GM23248 (cell line): ENCODE results near the gene MED25. TPM values are rescaled to one million over a fixed set of nuclear protein-coding genes. Genes with fewer than 3 reads are reported as not detected.
A peak's percentile ranks its signal among the peaks of the same experiment; 100 is the strongest.
"Not testable (repeated sequence)": the region's sequence is repeated elsewhere in the genome, so short reads cannot be mapped to it uniquely, and the experiment has no call there.

Source experiments
- DNase-seq: peaks from one replicate; pipeline ENCODE4 v3.0.0-alpha.2; 2015
- H2AFZ ChIP-seq: fragments of 200-600 bp; sonication (generic); 2 replicates; pipeline ENCODE4 v1.6.1; 2016; ENCODE audit warnings: antibody characterized with exemption
- H3F3A ChIP-seq: fragments of 200-600 bp; sonication (generic); 2 replicates; pipeline ENCODE4 v1.6.1; 2016; ENCODE audit warnings: mild to moderate bottlenecking, antibody characterized with exemption, mixed run types; ENCODE audit not compliant: insufficient read depth
- H3K27ac ChIP-seq: fragments of 200-600 bp; sonication (generic); 2 replicates; pipeline ENCODE4 v1.5.1; 2016; ENCODE audit warnings: mild to moderate bottlenecking
- H3K27me3 ChIP-seq: fragments of 200-600 bp; sonication (generic); replicated peaks from 2 replicates; pipeline ENCODE4 v1.6.1; 2016; ENCODE audit warnings: mild to moderate bottlenecking; ENCODE audit not compliant: insufficient read depth
- H3K36me3 ChIP-seq: fragments of 200-600 bp; sonication (generic); 2 replicates; pipeline ENCODE4 v1.6.1; 2016; ENCODE audit warnings: low read depth, mild to moderate bottlenecking
- H3K4me1 ChIP-seq: fragments of 200-600 bp; sonication (generic); 2 replicates; pipeline ENCODE4 v1.6.1; 2016; ENCODE audit warnings: mild to moderate bottlenecking; ENCODE audit not compliant: insufficient read depth
- H3K4me2 ChIP-seq: fragments of 200-600 bp; sonication (generic); one replicate; pipeline ENCODE4 v1.6.1; 2016; ENCODE audit warnings: mild to moderate bottlenecking; ENCODE audit not compliant: unreplicated experiment
- H3K4me3 ChIP-seq: fragments of 200-600 bp; sonication (generic); 2 replicates; pipeline ENCODE4 v1.5.1; 2016; ENCODE audit warnings: mild to moderate bottlenecking
- H3K79me2 ChIP-seq: fragments of 200-600 bp; sonication (generic); 2 replicates; pipeline ENCODE4 v1.6.1; 2016; ENCODE audit warnings: mild to moderate bottlenecking; ENCODE audit not compliant: insufficient read depth
- H3K9ac ChIP-seq: fragments of 200-600 bp; sonication (generic); 2 replicates; pipeline ENCODE4 v1.6.1; 2016; ENCODE audit warnings: mild to moderate bottlenecking
- H3K9me2 ChIP-seq: fragments of 200-600 bp; sonication (generic); 2 replicates; pipeline ENCODE4 v1.6.1; 2016; ENCODE audit warnings: mixed run types, mild to moderate bottlenecking, moderate library complexity; ENCODE audit not compliant: insufficient read depth
- H3K9me3 ChIP-seq: fragments of 200-600 bp; sonication (generic); one replicate; pipeline ENCODE4 v1.6.1; 2017; ENCODE audit warnings: low read depth
- H4K20me1 ChIP-seq: fragments of 200-600 bp; sonication (generic); 2 replicates; pipeline ENCODE4 v1.6.0; 2016; ENCODE audit not compliant: insufficient read depth
- EZH2 ChIP-seq: fragments of 200-600 bp; sonication (generic); IDR thresholded peaks from 2 replicates; pipeline ENCODE4 v1.6.1; 2018; ENCODE audit warnings: antibody characterized with exemption, mild to moderate bottlenecking; ENCODE audit not compliant: insufficient read depth, poor library complexity, severe bottlenecking
- EZH2phosphoT487 ChIP-seq: fragments of 200-600 bp; sonication (generic); IDR thresholded peaks from 2 replicates; pipeline ENCODE4 v1.6.1; 2018; ENCODE audit warnings: antibody characterized with exemption, moderate library complexity, mild to moderate bottlenecking, low read depth; ENCODE audit not compliant: insufficient read depth
- WGBS, 2 experiments: methylation state at CpG; one replicate each; pipeline ENCODE4 v1.1.6; 2015 to 2017; ENCODE audit warnings: low lambda C conversion rate in 2 of 2, low coverage in 1 of 2; ENCODE audit errors: missing lambda C conversion rate in 2 of 2; 5-methylcytosine and 5-hydroxymethylcytosine counted together
- in situ Hi-C: fragments of 300-500 bp; cut with MboI; formaldehyde crosslinking; loops from 2 replicates; pipeline ENCODE4 v1.15.0; 2020
- polyA plus RNA-seq: library from polyadenylated mRNA; unstranded; fragments of >200 nt; fragmentation: Nextera tagmentation; extraction: Ambion mirVana; gene quantifications from 2 replicates; pipeline ENCODE4 v1.2.1, GENCODE V29; 2016
- total RNA-seq: library from RNA; depleted of rRNA; stranded (reverse); fragments of >200 nt; shearing (Covaris generic); gene quantifications from 2 replicates; pipeline ENCODE4 v1.2.3, GENCODE V29; 2014

Gene MED25
- total and polyA plus RNA-seq, 2 experiments from 2014 or later: 21.8 to 21.9 TPM

DNA sequence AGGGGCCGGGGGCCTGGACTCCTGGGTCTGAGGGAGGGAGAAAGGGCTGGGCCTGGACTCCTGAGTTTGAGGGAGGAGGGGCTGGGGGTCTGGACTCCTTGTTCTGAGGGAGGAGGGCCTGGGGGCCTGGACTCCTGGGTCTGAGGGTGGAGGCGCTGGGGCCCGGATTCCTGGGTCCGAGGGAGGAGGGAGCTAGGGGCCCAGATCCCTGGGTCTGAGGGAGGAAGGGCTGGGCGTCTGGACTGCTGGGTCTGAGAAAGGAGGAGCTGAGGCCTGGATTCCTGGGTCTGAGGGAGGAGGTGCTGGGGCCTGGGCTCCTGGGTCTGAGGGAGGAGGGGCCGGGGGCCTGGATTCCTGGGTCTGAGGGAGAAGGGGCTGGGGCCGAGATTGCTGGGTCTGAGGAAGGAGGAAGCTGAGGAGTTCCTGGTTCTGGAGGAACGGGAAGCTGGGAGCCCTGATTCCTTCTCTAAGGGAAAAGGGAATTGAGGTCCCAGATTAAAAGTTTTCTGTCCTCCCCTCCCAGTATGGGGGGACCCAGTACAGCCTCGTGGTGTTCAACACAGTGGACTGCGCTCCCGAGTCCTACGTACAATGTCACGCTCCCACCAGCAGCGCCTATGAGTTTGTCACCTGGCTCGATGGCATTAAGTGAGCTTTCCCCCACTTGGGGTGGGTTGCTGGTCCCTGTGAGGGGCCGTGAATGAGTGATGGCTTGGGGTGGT, 721 bp downstream of the MED25 start:
- TF ChIP-seq EZH2phosphoT487 (no peak), EZH2 (no peak)
- 5 to 9% methylated on average over 9 to 16 of the region's 16 CpGs for WGBS, 2 experiments

DNA sequence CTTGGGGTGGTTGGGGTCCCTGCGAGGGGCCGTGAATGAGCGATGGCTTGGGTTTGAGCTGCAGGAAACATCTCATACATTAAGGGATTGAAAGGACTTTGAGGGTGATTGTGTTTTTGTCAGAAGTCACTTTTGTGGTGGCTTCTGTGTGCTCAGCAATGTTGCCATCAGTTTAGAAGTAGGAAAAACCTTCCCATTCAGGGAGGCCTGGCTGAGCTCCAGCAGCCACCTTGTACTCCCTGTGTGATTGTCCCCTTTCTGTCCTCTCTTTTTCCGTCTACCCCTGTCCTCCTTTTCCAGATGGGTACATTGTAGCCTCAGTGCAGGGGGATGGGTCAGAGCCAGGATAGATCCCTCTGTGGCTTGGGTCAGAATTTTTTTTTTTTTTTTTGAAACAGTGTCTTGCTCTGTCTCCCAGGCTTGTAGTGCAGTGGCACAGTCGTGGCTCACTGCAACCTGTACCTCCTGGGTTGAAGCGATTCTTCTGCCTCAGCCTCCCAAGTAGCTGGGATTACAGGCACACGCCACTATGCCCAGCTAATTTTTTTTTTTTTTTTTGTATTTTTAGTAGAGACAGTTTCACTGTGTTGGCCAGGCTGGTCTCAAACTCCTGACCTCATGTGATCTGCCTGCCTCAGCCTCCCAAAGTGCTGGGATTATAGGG, 1.5 kb downstream of the MED25 start:
- Histone ChIP-seq H3K9ac (peak overlapping the region; percentile 95), H3K4me3 (peak overlapping the region; percentile 89), H3K4me2 (peak overlapping the region; percentile 80), H3K27ac (0 out of 2 replicates have a peak overlapping the region, but pooled peaks have one; percentile 96), H3K79me2 (peaks cover 58% of the 10 kb centered on the region)
- H2AFZ ChIP-seq, H3K9me3 ChIP-seq, H4K20me1 ChIP-seq, H3K9me2 ChIP-seq, H3F3A ChIP-seq, H3K36me3 ChIP-seq, in situ Hi-C loops, H3K27me3 ChIP-seq, H3K4me1 ChIP-seq: not testable (repeated sequence)
- 83 to 88% methylated on average over 7 of the region's 7 CpGs for WGBS, 2 experiments
- peak; percentile 33 for DNase-seq

More for the DNA sequence above, 721 bp downstream of the MED25 start:
- Histone ChIP-seq H3K27ac (peak overlapping the region; percentile 96), H2AFZ (peak overlapping the region; percentile 75), H4K20me1 (no peaks in the 10 kb centered on the region), H3K9ac (peak overlapping the region; percentile 95), H3K36me3 (no peaks in the 10 kb centered on the region; the same call in 1 of the 2 replicates), H3K9me3 (no peaks in the 10 kb centered on the region), H3K4me1 (peaks cover 13% of the 10 kb centered on the region), H3K79me2 (peaks cover 51% of the 10 kb centered on the region), H3K9me2 (no peaks in the 10 kb centered on the region), H3K4me2 (peak overlapping the region; percentile 80), H3F3A (no peaks in the 10 kb centered on the region), H3K4me3 (peak overlapping the region; percentile 89), H3K27me3 (no peaks in the 10 kb centered on the region)
- in situ Hi-C loops: no loop called here
- peak; percentile 47 for DNase-seq

DNA sequence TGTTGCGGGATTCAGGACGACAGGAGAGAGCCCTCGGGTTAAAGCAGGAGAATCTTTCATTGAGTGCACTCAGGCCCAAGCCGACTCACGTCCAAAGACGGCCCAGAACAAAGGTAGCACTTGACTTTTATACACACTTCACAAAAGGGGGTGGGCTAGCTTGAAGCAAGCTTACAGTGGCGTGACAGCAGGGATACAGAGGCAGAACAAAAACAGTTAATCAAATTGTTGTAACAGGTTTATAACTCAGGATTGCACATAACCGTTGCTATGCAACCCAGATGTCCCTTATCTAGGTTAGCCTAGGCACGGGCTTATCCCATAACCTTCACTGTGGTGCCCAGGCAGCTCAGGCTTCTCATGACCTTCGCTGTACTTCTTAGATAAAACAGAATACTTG, 2.0 kb downstream of the MED25 start:
- Histone ChIP-seq H3K9me2 (no peaks in the 10 kb centered on the region), H3K79me2 (peaks cover 64% of the 10 kb centered on the region), H3K27ac (no peak overlapping the region), H3K27me3 (no peaks in the 10 kb centered on the region), H3K36me3 (no peaks in the 10 kb centered on the region; the same call in 1 of the 2 replicates), H3K9me3 (no peaks in the 10 kb centered on the region), H4K20me1 (no peaks in the 10 kb centered on the region), H3K4me3 (no peak overlapping the region), H3F3A (no peaks in the 10 kb centered on the region), H3K9ac (peak overlapping the region; percentile 95; the same call in 1 of the 2 replicates), H3K4me1 (peaks cover 6% of the 10 kb centered on the region; the same call in 1 of the 2 replicates), H3K4me2 (no peak overlapping the region), H2AFZ (no peak overlapping the region)
- in situ Hi-C loops: no loop called here
- DNase-seq: no peak
- TF ChIP-seq EZH2phosphoT487: no peak
- TF ChIP-seq EZH2: no peak
- WGBS, 2 experiments: 77 to 78% methylated on average over 10 of the region's 10 CpGs

DNA sequence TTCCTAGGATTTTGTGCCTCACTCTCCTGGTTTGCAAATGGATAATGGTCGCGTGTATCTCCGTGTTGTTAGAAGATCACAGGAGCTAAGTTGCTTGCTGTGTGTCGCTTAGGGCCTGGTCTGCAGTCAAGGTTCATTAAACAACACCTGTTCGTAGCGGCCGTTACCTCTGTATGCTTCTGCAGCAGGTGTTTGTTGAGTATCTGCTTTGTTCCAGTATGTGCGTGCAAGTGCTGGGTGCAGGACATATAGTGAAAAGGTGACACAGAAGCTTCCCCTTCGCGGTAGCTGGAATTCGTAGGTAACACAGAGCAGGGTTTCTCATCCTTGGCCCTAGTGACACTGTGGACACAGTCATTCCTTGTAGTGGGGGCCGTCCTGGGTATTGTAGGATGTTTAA, 5.4 kb downstream of the MED25 start:
- Histone ChIP-seq H3K27ac (no peak overlapping the region), H4K20me1 (no peaks in the 10 kb centered on the region), H3K4me2 (no peak overlapping the region), H2AFZ (no peak overlapping the region), H3F3A (no peaks in the 10 kb centered on the region), H3K4me1 (peaks cover 6% of the 10 kb centered on the region; the same call in 1 of the 2 replicates), H3K36me3 (no peaks in the 10 kb centered on the region; the same call in 1 of the 2 replicates), H3K9ac (no peak overlapping the region), H3K4me3 (no peak overlapping the region), H3K27me3 (no peaks in the 10 kb centered on the region), H3K79me2 (peaks cover 73% of the 10 kb centered on the region), H3K9me3 (no peaks in the 10 kb centered on the region), H3K9me2 (no peaks in the 10 kb centered on the region)
- in situ Hi-C loops: no loop called here
- WGBS, 2 experiments: 89 to 90% methylated on average over 12 of the region's 12 CpGs
- TF ChIP-seq EZH2 (no peak), EZH2phosphoT487 (no peak)
- no peak for DNase-seq
